Natural killer cell (primary cell): Measurements from ENCODE around the gene MGAT2. TPM values are rescaled to one million over a fixed set of nuclear protein-coding genes. Genes with fewer than 3 reads are reported as not detected.
A peak's percentile ranks its signal among the peaks of the same experiment; 100 is the strongest.

Experiments used
- ATAC-seq, 3 donors: fragments of 150-1000 bp in 2 of 3; fragments of 200-7000 bp in 1 of 3; cut with Tn5 transposase; 1 replicate in 1 of 3; 2 replicates in 2 of 3; pipeline ENCODE4 v1.10.0; 2021; ENCODE audit warnings: mild to moderate bottlenecking in 2 of 3, moderate library complexity in 2 of 3
- DNase-seq, 2 donors: peaks; one replicate each; pipeline versions ENCODE4 v3.0.0 to v3.0.0-alpha.2; 2013 to 2021; ENCODE audit warnings: mixed read lengths in 1 of 2
- H3K27ac ChIP-seq: one replicate; pipeline ENCODE4 v1.5.1; 2013; ENCODE audit warnings: mild to moderate bottlenecking, low read length
- H3K27me3 ChIP-seq: one replicate; pipeline ENCODE4 v1.6.1; 2013; ENCODE audit warnings: low read length; ENCODE audit not compliant: control insufficient read depth, insufficient read depth
- H3K36me3 ChIP-seq: one replicate; pipeline ENCODE4 v1.6.1; 2013; ENCODE audit warnings: low read length; ENCODE audit not compliant: control insufficient read depth, insufficient read depth
- H3K4me1 ChIP-seq: one replicate; pipeline ENCODE4 v1.6.1; 2013; ENCODE audit warnings: low read length; ENCODE audit not compliant: control insufficient read depth, insufficient read depth
- H3K4me3 ChIP-seq: one replicate; pipeline ENCODE4 v1.5.1; 2013; ENCODE audit warnings: low read length
- H3K9me3 ChIP-seq: one replicate; pipeline ENCODE4 v1.6.1; 2013; ENCODE audit warnings: low read length; ENCODE audit not compliant: control insufficient read depth, insufficient read depth
- H3K27ac Mint-ChIP-seq, 2 donors: one replicate each; pipeline ENCODE4 v1.8.0; 2022; ENCODE audit warnings: mild to moderate bottlenecking in 2 of 2, mixed read lengths in 2 of 2, moderate library complexity in 1 of 2
- H3K27me3 Mint-ChIP-seq, 2 donors: one replicate each; pipeline ENCODE4 v1.8.0; 2022; ENCODE audit warnings: low read depth in 2 of 2, mixed read lengths in 2 of 2
- H3K36me3 Mint-ChIP-seq: one replicate; pipeline ENCODE4 v1.8.0; 2022; ENCODE audit warnings: mixed read lengths
- H3K4me1 Mint-ChIP-seq, 2 donors: one replicate each; pipeline ENCODE4 v1.8.0; 2022; ENCODE audit warnings: mixed read lengths in 2 of 2
- H3K4me3 Mint-ChIP-seq: one replicate; pipeline ENCODE4 v1.8.0; 2022; ENCODE audit warnings: mild to moderate bottlenecking, moderate library complexity, mixed read lengths
- H3K9me3 Mint-ChIP-seq, 2 donors: one replicate each; pipeline ENCODE4 v1.8.0; 2022; ENCODE audit warnings: mixed read lengths in 2 of 2
- CTCF ChIP-seq: fragments of 200-600 bp; IDR thresholded peaks from one replicate; pipeline ENCODE4 v1.8.0; 2022; ENCODE audit warnings: antibody characterized with exemption
- WGBS: methylation state at CpG from one replicate; pipeline ENCODE4 v1.1.7; 2013; ENCODE audit warnings: missing lambda C conversion rate; ENCODE audit not compliant: insufficient coverage; 5-methylcytosine and 5-hydroxymethylcytosine counted together
- intact Hi-C: fragments of 100-400 bp; cut with micrococcal nuclease; formaldehyde crosslinking; loops from one replicate; pipeline ENCODE4 v1.14.2; 2022
- total RNA-seq, 4 donors: library from RNA; stranded (reverse); fragments of 120-200 nt in 1 of 4; gene quantifications; one replicate each; pipeline versions ENCODE4 v1.2.3 to v1.2.4, GENCODE V29; 2013 to 2022

MGAT2 gene
- total RNA-seq, 3 donors from 2014 or later (not counting 1 experiment from before 2014, with no cell fraction given) = 29.9 to 34.8 (median 33.8) TPM

- Mint-ChIP-seq H3K27me3 (no peaks in the 10 kb centered on the region), H3K36me3 (no peaks in the 10 kb centered on the region), H3K4me1 (peaks cover 36 to 45% of the 10 kb centered on the region in 2 donors), H3K9me3 (no peaks in the 10 kb centered on the region), H3K4me3 (peak overlapping the region; percentile 98), H3K27ac (peak overlapping the region; percentile 98 to 99)
- intact Hi-C loops = loop anchor here (1.0 to 10.0 kb wide), 4 partner anchors 11 to 778 kb away; partner anchors contain the start of genes LRR1, MGAT2 and RPL36AL
- ATAC-seq (peak; percentile 43 to 69 (median 47)), DNase-seq (peak; percentile 39 to 87)
- H3K36me3 ChIP-seq = peaks cover 26% of the 10 kb centered on the region
- H3K4me3 ChIP-seq = peak overlapping the region; percentile 87
- H3K4me1 ChIP-seq = peaks cover 19% of the 10 kb centered on the region
- H3K27ac ChIP-seq = peak overlapping the region; percentile 96
- 8% methylated on average over 5 of the region's 21 CpGs for WGBS
- H3K9me3 ChIP-seq = no peaks in the 10 kb centered on the region
- H3K27me3 ChIP-seq = no peaks in the 10 kb centered on the region
- TF ChIP-seq CTCF = peak; percentile 100
Observed at GRCh38 chr14:49586673-49587460, 33.7 kb upstream of the MGAT2 start.

- peaks cover 22 to 25% of the 10 kb centered on the region in 2 donors for H3K4me1 Mint-ChIP-seq
- Histone ChIP-seq H3K4me1 (peaks cover 12% of the 10 kb centered on the region), H3K4me3 (no peak overlapping the region), H3K27ac (no peak overlapping the region), H3K27me3 (no peaks in the 10 kb centered on the region), H3K36me3 (peaks cover under 1% of the 10 kb centered on the region), H3K9me3 (no peaks in the 10 kb centered on the region)
- TF ChIP-seq CTCF = no peak
- no peak overlapping the region for H3K27ac Mint-ChIP-seq
- intact Hi-C loops = loop anchor here (10.0 kb wide), 1 partner anchor 775 kb away; no protein-coding TSS in a partner anchor
- WGBS = 80% methylated on average over 1 of the region's 3 CpGs
- H3K4me3 Mint-ChIP-seq = no peak overlapping the region
- ATAC-seq = no peak
- H3K36me3 Mint-ChIP-seq = no peaks in the 10 kb centered on the region
- no peaks in the 10 kb centered on the region for H3K9me3 Mint-ChIP-seq
- no peaks in the 10 kb centered on the region for H3K27me3 Mint-ChIP-seq
- no peak for DNase-seq
Observed at GRCh38 chr14:49589387-49589786, 31.2 kb upstream of the MGAT2 start.

GRCh38 chr14:49593016-49593415, 27.6 kb upstream of the MGAT2 start:
- Histone ChIP-seq H3K36me3 (no peaks in the 10 kb centered on the region), H3K9me3 (no peaks in the 10 kb centered on the region), H3K27ac (no peak overlapping the region), H3K4me1 (peaks cover 12% of the 10 kb centered on the region), H3K27me3 (no peaks in the 10 kb centered on the region), H3K4me3 (no peak overlapping the region)
- Mint-ChIP-seq H3K36me3 (no peaks in the 10 kb centered on the region), H3K27me3 (no peaks in the 10 kb centered on the region), H3K27ac (no peak overlapping the region), H3K4me3 (no peak overlapping the region), H3K4me1 (peaks cover 4 to 8% of the 10 kb centered on the region in 2 donors), H3K9me3 (no peaks in the 10 kb centered on the region)
- no peak for TF ChIP-seq CTCF
- 100% methylated on average over 1 of the region's 3 CpGs for WGBS
- no peak for ATAC-seq
- intact Hi-C loops = no loop called here
- no peak for DNase-seq
